ENCODE results near the gene ABCA4. TPM values are rescaled to one million over a fixed set of nuclear protein-coding genes. Genes with fewer than 3 reads are reported as not detected.

ABCA4 gene
- total RNA-seq, 2 experiments from 2014 or later: 0.10 to 0.14 TPM

GRCh38 chr1:94084085-94084484, 36.9 kb downstream of the ABCA4 start:
- DNase-seq: no peak
- Mint-ChIP-seq H3K9me3 (no peaks in the 10 kb centered on the region), H3K27ac (no peak overlapping the region), H3K4me3 (no peak overlapping the region), H3K36me3 (ENCODE audit: low read depth) (no peaks in the 10 kb centered on the region), H3K27me3 (ENCODE audit: low read depth) (peaks cover 16% of the 10 kb centered on the region), H3K4me1 (ENCODE audit: low read depth) (peaks cover 3% of the 10 kb centered on the region)
- CTCF ChIA-PET: no interaction called here
- intact Hi-C loops (cut with micrococcal nuclease): no loop called here

GRCh38 chr1:94083681-94084080, 37.3 kb downstream of the ABCA4 start:
- intact Hi-C loops (cut with micrococcal nuclease): no loop called here
- Mint-ChIP-seq H3K36me3 (ENCODE audit: low read depth) (no peaks in the 10 kb centered on the region), H3K4me3 (no peak overlapping the region)

DNA sequence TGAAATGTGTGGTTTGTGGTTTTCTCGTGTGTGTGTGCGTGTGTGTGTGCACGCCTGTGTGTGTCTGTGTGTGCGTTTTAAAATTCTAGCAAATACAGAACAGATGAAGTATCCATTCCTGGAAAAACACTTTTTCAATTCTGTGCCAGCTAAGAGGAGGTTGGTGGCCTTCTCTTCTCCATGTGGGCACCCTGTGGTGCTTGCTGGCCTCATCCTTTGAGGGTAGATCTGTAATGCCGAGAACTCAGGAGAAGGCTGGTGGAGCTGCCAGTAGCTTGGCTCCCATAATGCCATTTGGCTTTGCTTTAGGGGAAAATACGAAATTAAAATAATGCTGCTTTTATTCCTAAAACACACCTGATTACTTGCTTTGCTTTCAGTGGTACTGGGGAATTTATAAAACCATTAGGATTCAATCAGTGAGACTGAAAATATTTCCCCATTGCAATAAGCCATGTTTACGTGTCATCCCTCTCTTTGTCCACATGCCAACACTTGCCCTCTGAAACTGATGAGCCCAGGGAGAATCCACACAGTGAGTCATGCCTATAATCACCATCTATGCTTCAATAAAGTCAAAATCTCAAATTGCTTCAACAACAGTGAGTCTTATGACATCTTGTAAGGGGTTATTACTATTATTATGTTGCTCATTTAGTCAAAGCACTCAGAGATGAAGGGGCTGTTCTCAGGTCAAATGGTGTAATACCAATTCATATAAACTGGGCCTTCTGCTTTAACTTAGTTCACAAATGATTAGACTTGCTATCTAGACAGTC, 39.2 kb downstream of the ABCA4 start:
- Mint-ChIP-seq H3K9me3 (no peaks in the 10 kb centered on the region), H3K27ac (no peak overlapping the region), H3K36me3 (ENCODE audit: low read depth) (no peaks in the 10 kb centered on the region), H3K27me3 (ENCODE audit: low read depth) (peaks cover 9% of the 10 kb centered on the region), H3K4me1 (ENCODE audit: low read depth) (peaks cover 3% of the 10 kb centered on the region), H3K4me3 (no peak overlapping the region)
- intact Hi-C loops (cut with micrococcal nuclease): no loop called here
- no peak for DNase-seq
- CTCF ChIA-PET: no interaction called here

More at GRCh38 chr1:94083681-94084080, 37.3 kb downstream of the ABCA4 start:
- peaks cover 3% of the 10 kb centered on the region for H3K4me1 Mint-ChIP-seq (ENCODE audit: low read depth)
- no peak overlapping the region for H3K27ac Mint-ChIP-seq
- no peaks in the 10 kb centered on the region for H3K9me3 Mint-ChIP-seq
- CTCF ChIA-PET: no interaction called here
- H3K27me3 Mint-ChIP-seq (ENCODE audit: low read depth): peaks cover 16% of the 10 kb centered on the region
- no peak for DNase-seq

DNA sequence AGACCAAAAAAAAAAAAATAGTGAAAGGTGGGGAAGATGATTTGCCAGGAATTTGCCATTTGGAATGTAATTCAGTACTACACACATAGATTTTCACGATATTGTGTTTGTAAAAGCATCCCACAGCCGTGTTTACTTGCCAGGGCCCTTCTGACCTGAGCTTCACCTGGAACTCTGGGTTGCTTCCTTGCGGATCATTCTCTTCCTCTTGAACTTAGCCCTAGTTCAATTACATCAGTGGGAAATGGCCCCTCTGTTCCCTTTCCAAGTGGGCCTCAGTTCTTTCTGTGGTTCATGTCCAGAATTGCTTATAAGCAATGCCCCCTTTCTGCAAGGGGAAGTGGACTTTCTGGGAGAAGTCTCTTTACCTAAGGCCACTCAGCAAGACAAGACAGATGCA, 41.0 kb downstream of the ABCA4 start:
- DNase-seq: no peak
- intact Hi-C loops (cut with micrococcal nuclease): no loop called here
- Mint-ChIP-seq H3K4me1 (ENCODE audit: low read depth) (peaks cover 3% of the 10 kb centered on the region), H3K27ac (no peak overlapping the region), H3K9me3 (no peaks in the 10 kb centered on the region), H3K27me3 (ENCODE audit: low read depth) (peaks cover 8% of the 10 kb centered on the region), H3K36me3 (ENCODE audit: low read depth) (no peaks in the 10 kb centered on the region), H3K4me3 (no peak overlapping the region)
- CTCF ChIA-PET: no interaction called here

DNA sequence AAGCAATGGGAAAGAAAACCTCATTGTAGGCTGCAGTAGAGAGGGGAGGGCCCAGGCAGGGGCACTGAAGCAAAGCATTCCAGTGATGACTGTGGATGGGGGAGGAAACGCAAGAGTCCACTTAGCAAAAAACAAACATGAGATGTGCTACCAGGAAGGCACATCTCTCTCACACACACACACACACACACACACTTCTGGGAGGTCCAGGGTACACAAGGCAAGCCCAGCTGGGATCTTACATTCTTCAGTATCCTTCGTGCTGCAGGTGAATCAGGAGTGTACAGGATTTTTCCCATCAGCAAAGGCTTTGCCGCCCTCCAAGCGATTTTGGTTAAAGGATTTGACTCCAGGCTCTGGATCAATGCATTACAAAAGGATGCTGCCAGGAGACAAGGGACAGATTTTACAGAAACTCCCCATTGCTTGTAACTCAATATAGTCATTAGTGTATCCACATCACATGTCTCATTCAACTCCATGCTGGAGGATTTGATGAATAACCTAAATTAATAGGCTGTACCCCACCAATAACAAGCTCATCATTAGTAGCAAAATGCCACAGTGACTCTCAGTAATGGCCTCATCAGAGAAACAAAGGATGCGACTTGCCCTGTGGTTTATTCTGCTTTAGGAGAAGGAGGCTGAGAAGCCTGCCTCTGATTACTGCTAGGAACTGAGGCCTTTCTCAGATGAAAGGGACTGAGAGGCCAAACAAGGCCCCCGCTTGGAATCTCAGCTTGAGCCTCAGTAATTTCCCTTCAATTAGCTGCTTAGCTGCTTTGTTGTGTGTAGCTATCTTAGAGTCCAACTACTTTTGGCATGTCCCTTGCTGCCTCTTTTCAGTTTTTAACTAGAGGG, 41.6 kb downstream of the ABCA4 start:
- intact Hi-C loops (cut with micrococcal nuclease): no loop called here
- CTCF ChIA-PET: no interaction called here
- Mint-ChIP-seq H3K4me1 (ENCODE audit: low read depth) (peaks cover 3% of the 10 kb centered on the region), H3K9me3 (no peaks in the 10 kb centered on the region), H3K4me3 (no peak overlapping the region), H3K27ac (no peak overlapping the region), H3K36me3 (ENCODE audit: low read depth) (no peaks in the 10 kb centered on the region), H3K27me3 (ENCODE audit: low read depth) (peaks cover 4% of the 10 kb centered on the region)
- no peak for DNase-seq

GRCh38 chr1:94072840-94073522, 48.0 kb downstream of the ABCA4 start:
- Mint-ChIP-seq H3K4me1 (ENCODE audit: low read depth) (peaks cover 3% of the 10 kb centered on the region), H3K27me3 (ENCODE audit: low read depth) (peaks cover 7% of the 10 kb centered on the region), H3K27ac (no peak overlapping the region), H3K4me3 (no peak overlapping the region), H3K36me3 (ENCODE audit: low read depth) (no peaks in the 10 kb centered on the region), H3K9me3 (no peaks in the 10 kb centered on the region)
- CTCF ChIA-PET: interaction anchor here (1.0 to 3.4 kb wide), 2 partner anchors 9 to 11 kb away, joined by 3 to 21 read pairs; no protein-coding TSS in a partner anchor
- no peak for DNase-seq
- intact Hi-C loops (cut with micrococcal nuclease): no loop called here

DNA sequence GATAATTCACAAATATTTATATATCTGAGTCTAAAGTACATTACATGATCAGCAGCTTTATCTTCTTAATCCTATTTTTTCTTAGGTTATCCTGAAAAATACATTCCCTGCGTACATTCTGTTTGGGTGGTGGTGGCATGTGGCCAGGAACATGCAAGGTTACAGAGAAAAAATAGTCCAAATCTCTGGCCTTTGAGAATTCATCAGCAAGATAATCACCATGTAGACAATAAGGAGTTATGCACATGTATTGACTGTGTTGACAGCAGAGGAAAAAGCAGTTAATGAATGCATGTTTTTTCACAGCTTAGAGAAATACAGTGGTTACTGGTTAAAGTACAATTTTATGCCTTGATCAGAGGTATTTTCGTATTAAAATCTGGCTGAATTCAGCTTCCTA, 49.0 kb downstream of the ABCA4 start:
- no peak overlapping the region for H3K27ac Mint-ChIP-seq
- peaks cover 9% of the 10 kb centered on the region for H3K27me3 Mint-ChIP-seq (ENCODE audit: low read depth)
- intact Hi-C loops (cut with micrococcal nuclease): no loop called here
- CTCF ChIA-PET: interaction anchor here (1.3 to 3.4 kb wide), 2 partner anchors 10 to 33 kb away, joined by 4 to 21 read pairs; no protein-coding TSS in a partner anchor
- H3K36me3 Mint-ChIP-seq (ENCODE audit: low read depth): no peaks in the 10 kb centered on the region
- H3K4me3 Mint-ChIP-seq: no peak overlapping the region
- H3K4me1 Mint-ChIP-seq (ENCODE audit: low read depth): peaks cover 3% of the 10 kb centered on the region
- no peak for DNase-seq
- H3K9me3 Mint-ChIP-seq: no peaks in the 10 kb centered on the region

GRCh38 chr1:94071391-94071790, 49.6 kb downstream of the ABCA4 start:
- Mint-ChIP-seq H3K36me3 (ENCODE audit: low read depth) (no peaks in the 10 kb centered on the region), H3K4me3 (no peak overlapping the region), H3K4me1 (ENCODE audit: low read depth) (peaks cover 3% of the 10 kb centered on the region), H3K27ac (no peak overlapping the region), H3K27me3 (ENCODE audit: low read depth) (peaks cover 9% of the 10 kb centered on the region), H3K9me3 (no peaks in the 10 kb centered on the region)
- DNase-seq: no peak
- CTCF ChIA-PET: interaction anchor here (1.3 to 3.4 kb wide), 2 partner anchors 9 to 32 kb away, joined by 4 to 21 read pairs; no protein-coding TSS in a partner anchor
- intact Hi-C loops (cut with micrococcal nuclease): no loop called here

GRCh38 chr1:94070865-94071264, 50.1 kb downstream of the ABCA4 start:
- no peaks in the 10 kb centered on the region for H3K36me3 Mint-ChIP-seq (ENCODE audit: low read depth)
- CTCF ChIA-PET: interaction anchor here (1.3 to 3.4 kb wide), 2 partner anchors 9 to 31 kb away, joined by 4 to 21 read pairs; no protein-coding TSS in a partner anchor
- H3K9me3 Mint-ChIP-seq: no peaks in the 10 kb centered on the region
- no peak overlapping the region for H3K27ac Mint-ChIP-seq
- H3K4me3 Mint-ChIP-seq: no peak overlapping the region
- intact Hi-C loops (cut with micrococcal nuclease): no loop called here
- peaks cover 9% of the 10 kb centered on the region for H3K27me3 Mint-ChIP-seq (ENCODE audit: low read depth)
- DNase-seq: no peak
- H3K4me1 Mint-ChIP-seq (ENCODE audit: low read depth): peaks cover 3% of the 10 kb centered on the region

DNA sequence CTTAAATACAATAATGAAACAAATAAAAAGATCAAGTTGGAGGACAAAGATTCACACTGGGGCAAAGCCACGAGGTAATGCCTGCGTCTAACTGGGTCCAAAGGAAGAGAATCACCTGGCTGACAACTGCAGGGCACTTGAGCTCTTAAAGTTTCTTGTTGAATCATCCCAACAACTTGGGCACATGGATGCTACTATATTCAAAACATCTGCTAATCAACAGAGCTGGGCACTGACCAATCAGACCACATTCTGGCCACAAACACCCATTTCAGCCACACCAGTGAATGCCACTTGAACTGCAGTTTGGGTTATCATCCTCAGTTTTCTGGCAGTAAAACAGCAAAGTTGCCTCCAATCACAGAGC, 51.0 kb downstream of the ABCA4 start:
- Mint-ChIP-seq H3K4me1 (ENCODE audit: low read depth) (peaks cover 3% of the 10 kb centered on the region), H3K36me3 (ENCODE audit: low read depth) (no peaks in the 10 kb centered on the region), H3K27me3 (ENCODE audit: low read depth) (peaks cover 7% of the 10 kb centered on the region), H3K4me3 (no peak overlapping the region), H3K27ac (no peak overlapping the region), H3K9me3 (no peaks in the 10 kb centered on the region)
- intact Hi-C loops (cut with micrococcal nuclease): no loop called here
- no peak for DNase-seq
- CTCF ChIA-PET: interaction anchor here (3.4 kb wide), 1 partner anchor 8 kb away, joined by 21 read pairs; no protein-coding TSS in a partner anchor

- Mint-ChIP-seq H3K4me1 (ENCODE audit: low read depth) (peaks cover 3% of the 10 kb centered on the region), H3K36me3 (ENCODE audit: low read depth) (no peaks in the 10 kb centered on the region), H3K9me3 (no peaks in the 10 kb centered on the region), H3K27ac (no peak overlapping the region), H3K27me3 (ENCODE audit: low read depth) (peaks cover 7% of the 10 kb centered on the region), H3K4me3 (no peak overlapping the region)
- CTCF ChIA-PET: interaction anchor here (0.6 to 3.4 kb wide), 4 partner anchors 7 to 307 kb away, joined by 3 to 21 read pairs (median 3); no protein-coding TSS in a partner anchor
- intact Hi-C loops (cut with micrococcal nuclease): no loop called here
- DNase-seq: no peak
These were observed 51.7 kb downstream of the ABCA4 start for GRCh38 chr1:94068999-94069918.
